ENCODE measurements around the gene CA12.

Gene CA12

DNA sequence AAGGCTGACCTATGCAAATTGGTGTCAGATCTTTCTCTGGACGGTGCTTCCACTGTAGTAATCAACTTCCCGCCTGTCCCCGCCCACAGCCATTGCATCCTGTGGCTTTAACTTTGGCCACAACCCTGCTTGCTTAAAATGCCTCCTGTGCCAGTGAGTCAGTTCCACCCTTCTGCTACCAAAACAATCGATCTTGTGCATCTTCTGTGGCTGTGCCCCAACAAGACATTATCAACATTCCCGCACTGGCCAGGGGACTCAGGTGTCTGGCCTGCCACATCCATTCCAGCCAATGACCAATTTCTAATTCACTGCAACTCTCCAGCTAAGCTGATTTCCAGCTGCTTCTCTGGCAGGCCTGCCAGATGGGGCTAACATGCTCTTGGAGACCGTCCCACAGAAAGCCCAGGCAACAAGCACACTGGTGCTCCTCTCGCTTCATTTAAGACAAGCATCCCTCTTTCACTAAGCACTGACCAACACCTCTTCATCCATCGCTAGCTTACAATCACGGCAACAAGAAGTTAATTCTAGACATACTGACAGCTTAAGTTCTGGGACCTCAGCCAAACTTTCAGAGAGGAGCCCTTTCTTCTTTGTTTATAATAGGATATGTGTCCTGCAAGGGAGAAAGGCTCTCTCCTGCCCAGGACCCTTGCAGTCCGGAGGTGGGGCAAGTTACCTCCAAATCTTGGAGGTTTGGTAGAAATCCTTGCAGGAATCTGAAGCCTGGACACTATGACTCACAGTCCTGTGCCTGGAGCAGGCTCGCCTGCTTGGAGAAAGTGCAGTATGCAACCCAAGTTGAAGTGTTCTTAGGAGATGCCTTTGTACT, 6.7 kb downstream of the CA12 start:
- DNase-seq (ENCODE audit: low spot score): no peak

DNA sequence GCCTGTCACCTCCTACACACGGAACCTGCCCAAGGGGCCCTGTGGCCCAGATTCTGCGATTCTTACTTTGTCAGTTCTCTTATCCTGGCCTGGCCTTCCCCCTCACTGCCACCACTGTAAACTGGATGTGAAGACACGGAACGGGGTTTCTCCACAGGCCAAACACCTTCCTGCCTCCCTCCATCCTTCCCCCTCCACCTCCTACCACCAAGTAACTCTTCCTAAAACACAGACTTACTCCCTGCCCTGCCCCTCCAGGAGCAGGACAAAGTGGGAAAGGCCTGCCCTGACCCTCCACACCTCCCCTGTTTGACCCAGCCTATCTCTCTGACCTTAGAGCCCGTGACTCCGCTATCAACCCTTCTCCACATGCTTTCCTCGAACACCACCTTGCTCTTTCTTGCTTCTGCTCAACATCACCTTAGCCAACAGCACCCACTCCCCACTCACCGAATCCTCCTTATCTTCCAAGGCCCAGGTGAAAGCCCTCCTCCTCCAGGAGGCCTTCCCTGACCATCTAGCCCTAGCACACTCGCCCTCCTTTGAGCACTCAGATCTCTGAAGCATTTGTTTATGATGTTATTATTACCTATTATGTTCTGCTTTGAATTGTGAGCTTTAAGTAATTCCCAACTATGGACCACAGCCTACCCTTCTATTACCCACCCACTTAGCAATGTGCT, 7.6 kb downstream of the CA12 start:
- no peak for DNase-seq (ENCODE audit: low spot score)

- DNase-seq (ENCODE audit: low spot score): no peak
Measured at GRCh38 chr15:63373330-63373729, 8.3 kb downstream of the CA12 start.

GRCh38 chr15:63372753-63373152, 8.9 kb downstream of the CA12 start:
- DNase-seq (ENCODE audit: low spot score): no peak

DNA sequence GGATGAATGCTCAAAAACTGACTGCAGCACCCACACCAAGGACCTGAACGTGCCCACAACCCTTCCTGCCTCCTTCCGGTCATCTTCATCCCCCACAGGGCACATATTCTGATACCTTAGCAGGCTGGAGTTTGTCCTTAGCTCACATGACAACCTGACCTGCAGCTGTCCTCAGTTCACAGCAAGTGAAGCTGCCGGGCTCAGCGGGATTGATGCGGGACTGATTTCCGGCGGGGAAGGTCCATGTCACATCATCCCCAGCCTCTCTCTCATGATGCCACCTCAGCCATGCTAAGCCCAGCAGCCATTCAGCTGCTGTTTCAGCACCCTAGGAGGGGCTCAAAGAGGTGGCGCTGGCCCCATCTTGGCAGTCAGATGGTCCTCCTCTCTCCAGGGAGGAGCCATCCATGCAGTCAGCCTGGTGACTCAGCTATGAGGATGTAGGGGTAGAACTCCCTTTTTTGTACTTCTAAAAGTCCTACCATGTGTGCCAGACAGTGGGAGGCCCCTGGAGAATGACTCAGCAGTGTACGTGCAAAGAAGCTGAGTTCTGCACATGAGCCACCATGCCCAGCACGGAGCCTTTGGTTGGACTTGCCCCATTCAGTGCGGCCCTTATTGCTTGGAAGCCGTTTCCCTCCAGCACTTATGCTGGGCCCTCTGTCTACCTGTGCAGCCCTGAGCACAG, 9.5 kb downstream of the CA12 start:
- DNase-seq (ENCODE audit: low spot score): no peak

DNA sequence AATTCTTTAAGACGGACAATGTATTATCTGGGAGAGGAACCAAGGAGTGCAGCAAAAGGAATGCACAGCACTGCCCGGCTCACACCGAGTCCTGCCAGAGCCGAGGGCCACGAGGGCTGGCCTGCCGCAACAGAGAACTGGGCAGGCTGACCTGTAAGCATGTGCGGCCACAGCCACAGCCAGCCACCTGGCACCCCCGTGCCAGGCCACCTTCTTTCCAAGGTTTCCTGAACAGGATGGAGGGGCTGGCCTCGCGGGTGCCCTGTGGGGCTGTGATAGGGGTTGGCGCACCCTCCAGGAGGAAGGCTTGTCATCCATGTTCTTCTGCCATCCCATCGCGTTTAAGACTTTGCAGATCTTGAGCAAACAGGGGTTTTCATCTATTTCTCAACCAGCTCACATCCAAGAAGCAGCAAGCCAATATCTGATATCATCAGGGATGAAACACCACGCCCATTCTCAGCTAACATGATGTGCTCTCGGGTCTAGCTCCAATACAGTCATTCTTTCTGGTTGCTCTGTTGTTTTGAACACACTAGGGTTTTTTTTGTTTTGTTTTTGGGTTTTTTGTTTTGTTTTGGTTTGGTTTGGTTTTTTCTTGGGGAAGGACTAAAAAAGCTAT, 10.2 kb downstream of the CA12 start:
- DNase-seq (ENCODE audit: low spot score): no peak

DNA sequence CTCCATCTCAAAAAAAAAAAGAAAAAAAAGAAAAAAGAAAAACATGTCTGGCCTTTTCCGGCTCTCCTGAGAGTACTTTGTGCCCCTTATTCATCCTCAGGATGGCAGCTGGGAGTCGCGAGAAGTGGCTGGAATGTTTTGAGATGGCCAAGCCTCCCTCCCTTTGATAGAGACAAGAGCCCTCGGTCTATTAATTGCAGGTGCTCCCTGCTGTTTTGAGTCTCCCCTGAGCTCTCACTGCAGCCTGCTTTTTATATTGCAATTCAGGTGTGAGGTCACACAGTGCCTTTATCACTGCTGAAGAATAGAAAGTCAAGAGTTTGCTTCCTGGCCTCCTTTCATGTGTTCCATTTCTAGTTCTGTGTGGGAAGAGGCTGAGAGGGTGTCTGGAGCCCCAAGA, 10.9 kb downstream of the CA12 start:
- no peak for DNase-seq (ENCODE audit: low spot score)

DNA sequence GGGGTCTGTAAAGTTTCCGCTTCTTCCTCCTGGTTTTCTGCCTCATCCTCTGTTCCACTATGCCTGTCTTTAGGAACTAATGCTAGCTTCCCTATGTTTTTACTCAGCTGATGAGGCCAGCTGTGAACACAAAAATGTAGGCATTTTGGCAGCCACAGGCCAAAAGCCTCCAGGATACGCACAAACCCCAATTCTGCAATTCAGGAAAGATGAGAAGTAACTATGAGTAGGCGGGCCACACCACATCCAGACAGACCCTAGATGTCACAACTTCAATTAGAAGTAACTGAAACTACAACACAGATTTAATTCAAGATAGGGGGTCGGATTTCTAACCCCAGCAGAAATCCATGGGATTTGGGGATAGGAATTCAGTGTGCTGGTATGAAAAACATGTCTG, 11.9 kb downstream of the CA12 start:
- no peak for DNase-seq (ENCODE audit: low spot score)

- DNase-seq (ENCODE audit: low spot score): no peak
Measured at GRCh38 chr15:63369296-63369695, 12.3 kb downstream of the CA12 start.

- no peak for DNase-seq (ENCODE audit: low spot score)
Measured at GRCh38 chr15:63368503-63368902, 13.1 kb downstream of the CA12 start.

GRCh38 chr15:63367900-63368299, 13.7 kb downstream of the CA12 start:
- DNase-seq (ENCODE audit: low spot score): no peak

GRCh38 chr15:63367390-63367789, 14.3 kb downstream of the CA12 start:
- DNase-seq (ENCODE audit: low spot score): no peak

DNA sequence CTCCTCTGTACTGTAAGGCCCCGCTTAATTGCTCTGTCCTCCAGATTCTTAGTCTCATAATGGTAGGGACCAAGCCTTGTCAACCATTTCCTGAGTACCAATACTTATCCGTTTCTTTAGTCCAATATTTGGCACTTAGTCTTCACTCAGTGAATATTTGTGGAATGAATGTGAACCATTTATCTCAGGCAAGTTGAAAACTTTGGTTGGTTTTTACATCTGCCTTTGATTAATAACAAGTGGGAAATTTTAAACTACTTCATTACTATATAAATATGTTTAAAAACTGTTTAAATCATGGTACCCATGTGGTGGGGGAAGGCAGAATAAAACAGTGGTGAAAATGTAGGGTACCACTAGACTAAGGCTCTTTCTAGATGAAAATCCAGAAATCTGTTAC, 15.2 kb downstream of the CA12 start:
- DNase-seq (ENCODE audit: low spot score): no peak

- DNase-seq (ENCODE audit: low spot score): no peak
Measured at GRCh38 chr15:63365273-63365680, 16.4 kb downstream of the CA12 start.

DNA sequence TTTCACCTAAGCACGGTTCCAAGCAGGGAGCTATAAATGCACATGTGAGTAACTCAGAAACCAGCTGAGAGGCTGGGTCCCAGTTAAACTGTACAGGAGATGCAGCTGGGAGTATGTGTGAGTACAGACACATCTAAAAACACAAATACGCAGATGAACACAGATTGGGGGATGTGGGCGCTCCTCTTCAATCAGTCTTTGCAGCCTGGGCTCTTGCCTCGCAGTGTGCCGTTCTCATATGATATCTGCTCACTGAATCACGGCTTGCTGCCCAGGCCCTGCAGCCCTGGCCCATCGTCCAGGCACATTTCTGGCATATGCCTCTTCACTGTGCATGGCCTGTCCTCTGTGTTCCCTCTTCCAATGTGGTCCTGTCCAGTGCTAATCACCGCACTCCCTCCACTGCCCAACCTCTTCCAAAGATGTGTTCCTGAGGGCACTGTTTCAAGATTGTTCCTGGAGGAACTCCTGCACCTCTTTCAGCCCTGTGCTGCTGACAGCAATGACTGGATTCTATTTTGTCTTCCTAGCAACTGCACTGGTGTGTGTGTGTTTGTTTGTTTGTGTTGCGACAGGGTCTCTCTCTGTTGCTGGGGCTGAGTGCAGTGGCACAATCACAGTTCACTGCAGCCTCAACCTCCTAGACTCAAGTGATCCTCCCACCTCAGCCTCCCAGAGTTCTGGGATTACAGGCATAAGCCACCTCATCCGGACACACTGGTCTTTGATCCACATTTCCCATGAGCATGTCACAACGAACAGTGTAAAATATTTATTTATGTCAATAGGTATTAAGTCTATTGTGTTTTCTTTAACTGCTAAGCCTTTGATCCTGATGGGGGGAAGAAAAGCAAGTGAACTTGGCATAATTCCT, 17.0 kb downstream of the CA12 start:
- no peak for DNase-seq (ENCODE audit: low spot score)

- DNase-seq (ENCODE audit: low spot score): no peak
Measured at GRCh38 chr15:63363292-63363691, 18.4 kb downstream of the CA12 start.

- DNase-seq (ENCODE audit: low spot score): no peak
Measured at GRCh38 chr15:63362885-63363284, 18.8 kb downstream of the CA12 start.

DNA sequence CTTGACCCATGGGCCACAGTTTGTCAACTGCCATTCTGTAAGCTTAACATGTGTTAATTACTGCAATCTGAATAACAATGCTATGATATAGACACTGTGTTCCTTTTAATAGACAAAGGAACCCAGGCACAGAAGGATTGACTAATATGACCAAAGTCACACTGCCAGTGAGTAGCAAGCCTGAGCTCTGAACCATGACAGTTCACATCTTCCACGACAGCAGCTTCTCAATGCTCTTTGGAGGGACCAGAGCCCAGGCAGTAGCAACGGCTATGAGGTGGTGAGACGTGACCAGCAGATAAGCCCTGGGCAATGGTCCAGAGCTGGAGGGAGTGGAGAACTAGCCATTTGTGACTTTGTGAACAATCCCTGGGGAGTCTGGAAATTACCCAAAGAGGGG, 19.4 kb downstream of the CA12 start:
- DNase-seq (ENCODE audit: low spot score): no peak

- no peak for DNase-seq (ENCODE audit: low spot score)
Measured at GRCh38 chr15:63360170-63360569, 21.5 kb downstream of the CA12 start.

GRCh38 chr15:63358241-63359029, 23.2 kb downstream of the CA12 start:
- no peak for DNase-seq (ENCODE audit: low spot score)

GRCh38 chr15:63357731-63358130, 23.9 kb downstream of the CA12 start:
- DNase-seq (ENCODE audit: low spot score): no peak

Measured in left forelimb (tissue), 1 donor.